NCI-H2029 (cell line): Measurements from ENCODE around the gene MRPS6.

ENCODE experiments used
- DNase-seq: peaks from one replicate; lab custom pipeline; 2025; lab: John Stamatoyannopoulos, UW

MRPS6 gene

GRCh38 chr21:34073032-34073748 is at the start of gene MRPS6, which contains the start of gene SLC5A3:
MRPS6 (plus strand) TSS chr21:34073578; CDS start chr21:34073701, 123 bp downstream.
SLC5A3 (plus strand) TSS chr21:34073578; CDS start chr21:34095199, 21,621 bp downstream.
- DNase-seq = peak; percentile 71

- DNase-seq = no peak
Observed at GRCh38 chr21:34023691-34024373, 49.5 kb upstream of the MRPS6 start.

DNA sequence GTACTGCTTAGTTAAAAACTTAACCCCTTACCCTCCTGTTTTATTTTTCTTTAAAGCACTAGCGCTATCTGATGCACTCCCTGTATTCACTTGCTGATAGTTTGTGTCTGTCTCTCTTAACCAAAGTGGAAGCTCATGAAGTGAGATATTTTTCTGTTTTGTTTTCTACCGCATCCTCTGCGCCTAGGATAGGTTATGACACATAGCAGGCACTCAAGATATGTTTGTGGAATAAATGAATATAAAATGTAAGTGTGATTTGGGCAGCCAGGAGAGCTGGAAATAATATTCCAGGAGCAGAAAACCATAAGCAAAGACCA is 49.0 kb upstream of the MRPS6 start:
- no peak for DNase-seq

DNA sequence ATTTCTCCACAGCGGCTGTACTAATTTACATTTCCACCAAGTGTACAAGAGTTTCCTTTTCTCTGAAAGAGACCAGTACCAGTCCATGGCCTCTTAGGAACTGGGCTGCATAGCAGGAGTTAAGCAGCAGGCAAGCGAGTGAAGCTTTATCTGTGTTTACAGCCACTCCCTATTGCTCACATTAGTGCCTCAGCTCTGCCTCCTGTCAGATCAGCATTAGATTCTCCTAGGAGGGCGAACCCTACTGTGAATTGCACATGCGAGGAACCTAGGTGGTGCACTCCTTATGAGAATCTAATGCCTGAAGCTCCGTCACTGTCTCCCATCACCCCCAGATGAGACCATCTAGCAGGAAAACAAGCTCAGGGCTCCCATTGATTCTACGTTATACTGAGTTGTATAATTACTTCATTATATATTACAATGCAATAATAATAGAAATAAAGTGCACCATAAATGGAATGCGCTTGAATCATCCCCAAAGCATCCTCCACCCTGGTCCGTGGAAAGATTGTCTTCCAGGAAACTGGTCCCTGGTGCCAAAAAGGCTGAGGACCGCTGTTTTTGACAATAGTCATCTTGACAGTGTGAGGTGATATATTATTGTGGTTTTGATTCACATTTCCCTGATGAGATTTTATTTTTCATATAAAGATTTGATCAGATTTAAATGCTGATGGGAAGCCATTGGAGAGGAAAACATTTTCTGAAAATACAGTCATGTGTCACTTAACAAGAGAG is 45.5 kb upstream of the MRPS6 start:
- DNase-seq = no peak

GRCh38 chr21:34029743-34030528 is 43.4 kb upstream of the MRPS6 start:
- DNase-seq = peak; percentile 70

DNA sequence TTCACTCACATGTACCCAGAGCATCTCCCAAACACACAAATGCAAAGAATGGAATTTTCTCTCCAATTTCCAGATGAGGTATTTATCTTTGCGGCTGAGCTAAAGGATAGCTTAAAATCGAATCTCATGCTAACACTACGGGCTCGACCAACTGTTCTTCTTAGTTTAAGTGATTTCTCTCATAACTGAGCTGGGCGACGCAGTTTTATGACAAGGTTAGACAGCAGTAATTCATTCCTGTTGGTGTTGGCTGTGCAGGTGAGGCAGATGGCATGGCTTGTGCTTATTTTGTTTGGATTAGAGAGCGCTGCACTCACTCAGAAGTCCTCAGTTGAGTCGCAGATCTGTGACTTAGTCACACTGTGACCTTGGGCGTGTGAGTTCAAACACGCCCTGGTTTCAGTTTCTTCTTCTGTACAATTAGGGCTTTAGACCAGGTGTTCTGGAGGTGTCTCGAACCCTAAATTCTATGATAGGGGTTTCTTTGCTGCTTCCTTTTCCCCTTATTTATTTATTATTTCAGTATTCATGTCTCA is 41.5 kb upstream of the MRPS6 start:
- no peak for DNase-seq

- no peak for DNase-seq
Observed at GRCh38 chr21:34034369-34035014, 38.9 kb upstream of the MRPS6 start.

DNA sequence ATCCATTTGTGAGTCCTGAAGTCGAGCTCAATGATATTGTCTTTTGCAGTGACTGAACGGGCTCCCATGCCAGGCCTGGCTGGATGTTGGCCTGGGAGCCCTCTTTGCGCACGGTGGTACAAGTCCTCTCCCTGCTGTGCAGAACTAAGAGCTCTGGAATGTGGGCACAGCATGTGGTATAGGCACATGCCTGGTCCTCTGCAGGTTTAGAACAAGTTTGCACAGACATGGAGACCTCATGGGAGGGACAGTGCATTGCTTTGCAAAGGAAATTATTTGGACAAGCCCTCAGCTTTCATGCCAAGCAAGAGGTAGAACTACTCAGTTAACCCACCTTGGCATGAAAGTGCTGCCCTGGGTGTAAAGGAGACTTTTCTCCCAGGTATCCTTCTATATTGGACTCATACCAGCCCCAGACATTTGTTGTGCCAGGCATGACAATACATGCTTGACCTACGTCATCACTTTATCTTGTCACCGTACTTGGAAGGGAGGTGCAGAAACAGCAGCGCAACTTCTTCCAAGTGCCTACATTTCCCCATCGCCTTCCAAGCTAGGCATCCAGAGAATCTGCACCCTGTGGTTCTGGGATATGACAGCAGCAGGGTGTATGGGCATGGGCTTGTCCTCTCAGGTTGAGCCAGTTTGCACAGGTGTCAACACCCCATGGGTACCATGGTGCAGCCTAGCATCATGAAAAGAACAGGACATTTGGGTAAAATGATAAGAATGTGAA is 37.6 kb upstream of the MRPS6 start:
- no peak for DNase-seq

DNA sequence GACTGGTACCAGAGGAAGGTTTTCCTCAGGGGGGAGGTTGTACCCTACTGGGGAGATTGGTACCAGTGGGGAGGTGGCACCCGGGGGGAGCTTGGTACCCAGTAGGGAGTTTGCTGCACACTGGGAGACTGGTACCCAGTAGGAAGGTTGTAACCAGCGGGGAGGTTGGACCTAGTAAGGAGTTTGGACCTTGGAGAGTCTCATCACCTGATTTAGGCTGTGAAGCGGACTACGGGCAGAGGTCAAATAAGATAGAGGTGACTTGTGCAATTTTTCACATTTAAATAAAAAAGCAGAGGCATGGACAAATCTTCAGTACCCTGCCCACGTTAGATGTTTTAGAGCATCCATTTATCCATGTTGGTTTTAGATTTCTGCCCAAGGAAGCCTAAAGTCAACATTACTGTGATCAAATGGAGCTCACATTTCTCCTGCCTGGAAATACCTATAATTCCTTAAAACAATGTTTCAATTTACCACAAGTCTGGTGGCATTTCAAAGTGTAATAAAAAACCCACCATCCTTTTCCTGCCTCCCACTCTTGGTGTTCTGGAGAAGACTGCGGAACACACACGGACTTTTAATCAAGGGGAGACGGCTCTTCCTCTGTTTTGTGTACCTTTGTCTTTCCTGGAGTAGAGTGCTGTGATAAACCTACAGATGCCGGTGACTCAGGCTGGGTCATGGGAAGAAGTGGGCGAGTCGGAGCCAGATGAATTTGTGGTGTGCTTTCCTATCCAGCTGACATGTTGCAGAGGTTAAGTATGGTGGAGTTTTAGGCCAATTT is 36.2 kb upstream of the MRPS6 start:
- DNase-seq = no peak

DNA sequence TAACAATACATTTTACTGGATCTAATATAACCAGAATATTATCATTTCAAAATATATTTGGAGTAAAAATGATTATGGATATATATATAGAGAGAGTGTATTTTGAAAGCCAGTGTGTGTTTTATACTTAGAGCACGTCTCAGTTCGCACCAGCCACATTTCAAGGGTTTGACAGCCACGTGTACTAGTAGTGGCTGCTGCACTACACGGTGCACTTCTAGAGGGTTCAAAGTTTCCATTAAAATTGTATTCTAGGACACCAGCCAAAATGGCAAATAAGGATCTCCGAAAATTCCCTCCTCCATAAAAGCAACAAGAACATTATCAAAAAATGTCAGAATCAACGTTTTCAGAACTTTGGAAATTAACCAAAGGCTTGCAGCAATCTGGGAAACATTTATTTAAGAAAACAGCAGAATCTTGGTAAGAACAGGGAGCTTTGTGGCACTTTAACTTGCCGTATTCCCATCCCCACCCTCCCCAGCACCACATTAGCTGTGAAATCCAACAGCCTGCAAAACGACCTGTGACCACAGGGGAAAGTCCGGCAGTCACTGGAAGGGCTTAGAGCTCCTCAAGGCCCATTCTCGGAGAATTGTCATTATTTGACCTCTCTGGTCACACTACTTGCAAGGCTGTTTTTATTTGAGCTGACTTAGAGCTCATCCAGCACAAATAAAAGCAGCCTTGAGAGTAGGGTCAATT is 33.5 kb upstream of the MRPS6 start:
- DNase-seq = no peak

- no peak for DNase-seq
Observed at GRCh38 chr21:34042735-34043134, 30.6 kb upstream of the MRPS6 start.

DNA sequence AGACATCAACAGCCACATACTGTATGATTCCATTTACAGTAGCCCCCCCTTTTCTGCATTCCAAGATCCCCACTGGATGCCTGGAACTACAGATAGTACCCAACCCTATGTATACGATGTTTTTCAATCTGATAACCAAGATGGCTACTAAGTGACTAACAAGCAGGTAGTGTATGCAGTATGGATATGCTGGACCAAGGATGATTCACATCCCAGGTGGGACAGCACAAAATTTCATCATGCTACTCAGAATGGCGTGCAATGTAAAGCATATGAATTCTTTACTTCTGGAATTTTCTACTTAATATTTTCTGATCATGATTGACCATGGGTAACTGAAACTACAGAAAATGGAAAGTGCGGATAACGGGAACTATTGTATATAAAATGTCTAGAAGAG is 30.0 kb upstream of the MRPS6 start:
- DNase-seq = no peak

DNA sequence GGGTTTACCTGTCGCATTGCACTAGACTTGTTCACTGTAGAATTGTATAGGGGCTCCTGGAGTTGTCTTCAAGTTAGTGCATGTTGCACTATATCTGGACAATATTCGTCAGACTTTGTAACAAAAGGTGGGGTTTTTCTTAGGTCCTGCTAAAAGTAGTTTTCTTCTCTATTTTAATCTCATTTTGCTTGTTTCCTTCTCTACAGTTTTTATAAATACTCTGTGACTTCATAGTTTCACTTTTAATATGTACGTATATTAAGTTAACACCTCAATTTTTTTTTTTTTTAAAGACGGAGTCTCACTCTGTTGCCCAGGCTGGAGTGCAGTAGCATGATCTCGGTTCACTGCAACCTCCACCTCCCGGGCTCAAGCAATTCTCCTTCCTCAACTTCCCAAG is 26.5 kb upstream of the MRPS6 start:
- DNase-seq = no peak

GRCh38 chr21:34047835-34048234 is 25.5 kb upstream of the MRPS6 start:
- DNase-seq = no peak

GRCh38 chr21:34052171-34052570 is 21.2 kb upstream of the MRPS6 start:
- DNase-seq = no peak

GRCh38 chr21:34054259-34054658 is 19.1 kb upstream of the MRPS6 start:
- peak; percentile 84 for DNase-seq

DNA sequence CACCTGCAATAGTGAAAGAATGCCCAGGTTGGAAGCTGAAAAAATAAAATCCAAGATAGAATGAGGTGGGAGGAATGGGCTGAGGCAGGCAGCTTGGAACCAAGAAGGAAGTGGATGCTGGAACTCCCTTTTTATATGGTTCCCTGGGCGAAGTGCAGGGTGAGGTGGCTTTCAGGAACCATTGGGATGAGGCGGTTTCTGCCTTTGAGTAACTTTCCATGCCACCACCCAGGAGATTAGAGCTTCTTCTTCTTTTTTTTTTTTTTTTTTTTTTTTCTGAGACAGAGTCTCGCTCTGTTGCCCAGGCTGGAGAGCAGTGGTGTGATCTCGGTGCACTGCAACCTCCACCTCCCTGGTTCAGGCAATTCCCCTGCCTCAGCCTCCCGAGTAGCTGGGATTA is 17.8 kb upstream of the MRPS6 start:
- no peak for DNase-seq

- no peak for DNase-seq
Observed at GRCh38 chr21:34061983-34062382, 11.4 kb upstream of the MRPS6 start.

GRCh38 chr21:34065027-34065426 is 8.4 kb upstream of the MRPS6 start:
- DNase-seq = no peak
